HG02970 (cell line): ENCODE results near the gene GAB4.
"Not testable (repeated sequence)": the region's sequence is repeated elsewhere in the genome, so short reads cannot be mapped to it uniquely, and the experiment has no call there.

Experiments
- ATAC-seq: cut with Tn5 transposase; IDR thresholded peaks from one replicate; pipeline ENCODE4 v1.9.1; 2021; ENCODE audit warnings: mild to moderate bottlenecking, moderate library complexity, moderate number of reproducible peaks; ENCODE audit not compliant: unreplicated experiment, low FRiP score

Gene GAB4, protein sequence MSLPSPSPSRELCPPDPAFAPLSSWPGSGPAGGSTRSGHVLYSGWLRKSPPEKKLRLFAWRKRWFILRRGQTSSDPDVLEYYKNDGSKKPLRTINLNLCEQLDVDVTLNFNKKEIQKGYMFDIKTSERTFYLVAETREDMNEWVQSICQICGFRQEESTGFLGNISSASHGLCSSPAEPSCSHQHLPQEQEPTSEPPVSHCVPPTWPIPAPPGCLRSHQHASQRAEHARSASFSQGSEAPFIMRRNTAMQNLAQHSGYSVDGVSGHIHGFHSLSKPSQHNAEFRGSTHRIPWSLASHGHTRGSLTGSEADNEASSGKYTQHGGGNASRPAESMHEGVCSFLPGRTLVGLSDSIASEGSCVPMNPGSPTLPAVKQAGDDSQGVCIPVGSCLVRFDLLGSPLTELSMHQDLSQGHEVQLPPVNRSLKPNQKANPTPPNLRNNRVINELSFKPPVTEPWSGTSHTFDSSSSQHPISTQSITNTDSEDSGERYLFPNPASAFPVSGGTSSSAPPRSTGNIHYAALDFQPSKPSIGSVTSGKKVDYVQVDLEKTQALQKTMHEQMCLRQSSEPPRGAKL

GRCh38 chr22:17007852-17008731 is at the start of gene GAB4:
GAB4 (minus strand) TSS chr22:17008222; CDS start chr22:17008114, 108 bp downstream.
- ATAC-seq, result no peak

DNA sequence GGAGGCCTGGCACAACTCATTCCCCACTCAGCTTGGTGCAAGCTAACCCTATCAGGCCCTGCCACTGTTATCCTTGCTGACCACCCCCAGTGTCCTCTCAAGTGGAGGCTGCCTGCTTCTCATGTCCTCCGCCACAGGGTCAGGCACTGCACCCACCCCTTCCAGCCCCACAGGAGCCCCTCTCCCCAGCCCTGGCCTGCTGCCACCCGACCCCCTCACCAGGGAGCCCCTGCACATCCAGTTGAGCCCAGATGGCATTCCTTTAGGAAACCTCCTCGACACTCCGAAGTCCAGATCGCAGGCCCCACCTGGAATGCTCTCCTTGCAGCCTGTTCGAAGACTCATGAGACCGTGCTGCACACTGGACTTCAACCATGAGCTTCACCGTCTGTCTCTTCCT is 48.8 kb upstream of the GAB4 start:
- no peak for ATAC-seq

DNA sequence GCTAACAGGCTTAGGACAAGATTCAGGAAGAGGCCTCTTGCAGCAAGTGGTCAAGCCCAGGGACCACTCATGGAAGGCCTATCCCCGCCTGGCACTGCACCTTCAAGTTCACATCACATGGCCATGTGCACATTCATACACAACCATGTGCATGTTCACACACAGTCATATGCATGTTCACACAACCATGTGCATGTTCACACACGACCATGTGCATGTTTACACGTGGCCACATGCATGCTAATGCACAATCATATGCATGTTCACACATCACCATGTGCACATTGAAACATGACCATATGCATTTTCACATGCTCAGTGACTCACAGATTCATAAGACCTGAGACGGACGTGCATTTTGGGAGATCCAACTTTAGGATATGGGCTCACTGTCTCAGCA is 48.0 kb upstream of the GAB4 start:
- no peak for ATAC-seq

DNA sequence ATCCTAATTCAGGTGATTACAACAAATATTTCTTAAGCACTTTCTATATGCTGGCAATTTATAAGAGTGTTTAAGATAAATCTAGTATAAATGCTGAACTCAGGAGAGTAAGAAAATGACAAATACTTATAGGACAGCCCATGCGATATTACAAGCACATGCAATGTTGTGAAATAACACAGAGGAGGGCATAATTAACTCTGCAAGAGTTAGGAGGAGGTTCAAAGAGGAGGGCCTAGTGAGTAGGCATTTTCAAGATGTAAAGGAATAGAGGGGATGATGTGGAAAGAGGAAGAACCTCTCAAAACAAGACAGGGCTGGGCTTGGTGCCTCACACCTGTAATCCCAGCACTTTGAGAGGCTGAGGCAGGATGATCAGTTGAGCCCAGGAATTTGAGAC is 39.6 kb upstream of the GAB4 start:
- no peak for ATAC-seq

DNA sequence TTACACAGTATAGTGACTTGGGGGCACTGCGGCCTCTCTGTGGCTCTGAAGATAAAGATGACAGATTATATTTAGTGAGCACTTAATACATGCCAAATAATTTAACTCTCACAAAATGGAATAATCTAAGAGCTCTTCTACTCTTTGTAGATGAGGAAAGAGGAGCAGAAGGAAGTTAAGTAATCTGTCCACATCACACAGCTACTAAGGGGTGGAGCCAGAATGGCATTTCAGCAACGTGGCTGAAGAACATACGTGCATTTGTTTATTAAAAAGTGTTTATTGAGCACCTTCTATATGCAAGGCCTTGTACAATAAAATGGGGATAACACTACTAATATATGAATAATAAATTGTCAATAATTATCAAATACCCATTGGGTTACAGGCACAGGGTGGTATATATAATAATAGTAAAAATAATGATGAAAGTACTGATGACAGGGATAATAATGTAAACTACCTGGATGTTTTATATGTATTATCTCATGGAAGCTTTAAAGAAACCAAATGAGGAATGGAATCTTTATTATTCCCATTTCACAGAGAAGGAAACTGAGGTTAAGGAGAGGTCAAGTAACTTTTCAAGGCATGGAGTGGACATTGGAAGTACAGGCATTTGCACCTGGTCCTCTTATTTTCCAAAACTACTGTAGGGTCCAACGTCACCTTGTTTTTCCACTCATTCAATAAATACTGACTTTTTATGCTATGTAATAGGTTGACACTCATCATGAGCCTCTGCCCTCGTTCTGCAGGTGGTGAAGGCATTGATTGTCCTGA is 38.7 kb upstream of the GAB4 start:
- no peak for ATAC-seq

GRCh38 chr22:17043521-17043920 is 35.5 kb upstream of the GAB4 start:
- ATAC-seq, result no peak

DNA sequence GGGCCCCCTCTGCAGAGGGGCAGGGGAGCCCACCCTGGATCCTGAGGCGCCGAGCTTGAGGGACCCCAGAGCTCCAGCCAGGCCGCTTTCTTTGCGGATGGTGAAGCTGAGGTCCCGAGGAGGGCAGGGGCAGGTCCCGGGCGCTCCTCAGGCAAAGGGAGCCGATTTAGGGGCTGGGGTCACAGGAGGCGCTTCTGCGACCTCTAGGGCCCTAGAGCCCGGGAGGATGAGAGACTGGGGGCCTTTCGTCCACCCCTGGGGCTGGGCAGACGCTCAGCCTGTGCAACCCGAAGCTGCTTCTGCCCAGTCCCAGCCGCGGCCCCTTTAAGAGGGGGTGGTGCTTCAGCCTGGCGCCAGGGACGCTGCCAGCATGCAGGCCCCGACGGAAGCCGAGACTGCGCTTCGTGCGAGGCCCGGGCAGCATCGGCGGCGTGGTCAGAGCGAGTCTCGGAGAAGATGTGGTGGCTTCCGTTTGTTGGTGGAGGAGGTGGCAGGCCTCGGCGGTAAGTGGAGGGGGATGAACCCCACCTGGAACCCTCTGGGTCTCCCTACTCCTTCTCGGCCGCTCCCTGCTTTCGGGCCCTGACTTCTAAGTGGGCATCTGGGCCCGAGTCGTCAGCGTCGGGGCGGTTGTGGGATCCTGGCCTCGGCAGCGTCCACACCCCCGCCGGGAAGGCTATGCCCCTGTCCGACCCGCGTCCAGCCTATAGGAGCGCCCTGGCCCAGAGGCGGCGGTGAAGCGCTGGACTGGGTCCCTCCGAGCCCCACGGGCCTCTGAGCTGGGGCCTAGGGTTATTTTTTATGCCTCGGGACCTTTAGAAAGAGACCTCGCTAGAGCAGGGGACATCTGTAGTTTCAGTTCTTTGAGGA is 29.1 kb upstream of the GAB4 start:
- ATAC-seq, result peak; percentile 72

GRCh38 chr22:17035976-17036841 is 28.2 kb upstream of the GAB4 start:
- peak; percentile 13 for ATAC-seq

GRCh38 chr22:17035246-17035645 is 27.2 kb upstream of the GAB4 start:
- ATAC-seq, result no peak

GRCh38 chr22:17034532-17034931 is 26.5 kb upstream of the GAB4 start:
- not testable (repeated sequence) for ATAC-seq

- ATAC-seq, result not testable (repeated sequence)
Measured at GRCh38 chr22:17032277-17032676, 24.3 kb upstream of the GAB4 start.

GRCh38 chr22:17024380-17024779 is 16.4 kb upstream of the GAB4 start:
- ATAC-seq, result not testable (repeated sequence)

- ATAC-seq, result not testable (repeated sequence)
Measured at GRCh38 chr22:17015552-17015951, 7.5 kb upstream of the GAB4 start.

DNA sequence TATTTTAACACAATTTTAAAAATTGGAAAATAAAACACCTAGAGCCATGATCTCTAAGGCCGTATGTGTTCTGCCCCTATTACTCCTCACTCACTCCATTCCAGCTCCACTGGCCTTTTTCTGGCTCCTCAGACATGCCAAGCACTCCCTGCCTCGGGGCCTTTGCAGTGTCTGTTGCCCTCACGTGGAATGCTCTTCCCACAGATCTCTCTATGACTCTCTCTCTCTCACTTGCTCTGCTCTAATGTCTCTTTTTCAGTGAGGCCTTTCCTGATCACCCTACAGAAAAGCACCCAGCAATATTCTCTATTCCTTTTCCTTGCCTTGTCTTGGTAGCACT is 6.0 kb upstream of the GAB4 start:
- ATAC-seq, result not testable (repeated sequence)

- no peak for ATAC-seq
Measured at GRCh38 chr22:17013396-17014100, 5.5 kb upstream of the GAB4 start.

- ATAC-seq, result no peak
Measured at GRCh38 chr22:17012267-17012666, 4.2 kb upstream of the GAB4 start.

- no peak for ATAC-seq
Measured at GRCh38 chr22:17009640-17010291, 1.7 kb upstream of the GAB4 start.
